HG02970 (cell line): ENCODE data around the gene LYG2.
"Not testable (repeated sequence)": the region's sequence is repeated elsewhere in the genome, so short reads cannot be mapped to it uniquely, and the experiment has no call there.

Experiments used
- ATAC-seq: cut with Tn5 transposase; IDR thresholded peaks from one replicate; pipeline ENCODE4 v1.9.1; 2021; ENCODE audit warnings: mild to moderate bottlenecking, moderate library complexity, moderate number of reproducible peaks; ENCODE audit not compliant: unreplicated experiment, low FRiP score

The LYG2 gene

GRCh38 chr2:99255491-99256318 is at the start of gene LYG2:
Gene LYG2 (minus strand): TSS chr2:99255666. CDS start chr2:99254260, 1,406 bp downstream.
- no peak for ATAC-seq

- not testable (repeated sequence) for ATAC-seq
Measured at GRCh38 chr2:99301097-99301496, 45.6 kb upstream of the LYG2 start, which contains the start of gene LYG1. Gene LYG1 (minus strand): TSS chr2:99301197. CDS start chr2:99295670, 5,527 bp downstream.

- ATAC-seq = no peak
Measured at GRCh38 chr2:99299580-99299979, 44.1 kb upstream of the LYG2 start.

- ATAC-seq = no peak
Measured at GRCh38 chr2:99297994-99298393, 42.5 kb upstream of the LYG2 start.

- ATAC-seq = no peak
Measured at GRCh38 chr2:99285526-99285925, 30.1 kb upstream of the LYG2 start.

- ATAC-seq = no peak
Measured at GRCh38 chr2:99279969-99280695, 24.7 kb upstream of the LYG2 start.

- no peak for ATAC-seq
Measured at GRCh38 chr2:99278793-99279291, 23.4 kb upstream of the LYG2 start.

GRCh38 chr2:99278195-99278765 is 22.8 kb upstream of the LYG2 start:
- not testable (repeated sequence) for ATAC-seq

GRCh38 chr2:99275882-99276281 is 20.4 kb upstream of the LYG2 start:
- no peak for ATAC-seq

- no peak for ATAC-seq
Measured at GRCh38 chr2:99261242-99261641, 5.8 kb upstream of the LYG2 start.

- ATAC-seq = no peak
Measured at GRCh38 chr2:99260184-99260583, 4.7 kb upstream of the LYG2 start.

GRCh38 chr2:99259465-99259864 is 4.0 kb upstream of the LYG2 start:
- no peak for ATAC-seq

GRCh38 chr2:99256677-99257076 is 1.2 kb upstream of the LYG2 start:
- no peak for ATAC-seq

- ATAC-seq = no peak
Measured at GRCh38 chr2:99249951-99250350, 5.5 kb downstream of the LYG2 start.

- ATAC-seq = no peak
Measured at GRCh38 chr2:99242151-99242550, 13.3 kb downstream of the LYG2 start.

GRCh38 chr2:99240431-99240830 is 15.0 kb downstream of the LYG2 start:
- no peak for ATAC-seq

GRCh38 chr2:99238599-99238998 is 16.9 kb downstream of the LYG2 start:
- ATAC-seq = no peak

- ATAC-seq = not testable (repeated sequence)
Measured at GRCh38 chr2:99233177-99233576, 22.3 kb downstream of the LYG2 start.

- no peak for ATAC-seq
Measured at GRCh38 chr2:99217929-99218501, 37.5 kb downstream of the LYG2 start.

GRCh38 chr2:99216096-99216495 is 39.4 kb downstream of the LYG2 start:
- no peak for ATAC-seq

- no peak for ATAC-seq
Measured at GRCh38 chr2:99205491-99205890, 50.0 kb downstream of the LYG2 start.
